ENCODE data around the gene STX18. TPM values are rescaled to one million over a fixed set of nuclear protein-coding genes. Genes with fewer than 3 reads are reported as not detected.

STX18 gene
- total RNA-seq, 1 experiment from 2014 or later = 18.5 TPM

GRCh38 chr4:4395371-4395770, 146.5 kb downstream of the STX18 start:
- H2AFZ ChIP-seq (ENCODE audit: low read depth, low read length, poor library complexity, severe bottlenecking) = no peak overlapping the region
- no peak for ATAC-seq

More at GRCh38 chr4:4395371-4395770, 146.5 kb downstream of the STX18 start:
- no peaks in the 10 kb centered on the region for H3K79me2 ChIP-seq (ENCODE audit: insufficient read depth, low read length)
- no peaks in the 10 kb centered on the region for H4K20me1 ChIP-seq (ENCODE audit: insufficient read depth)
- H3K4me1 ChIP-seq (ENCODE audit: control insufficient read depth in 1 of 2, insufficient read depth in 2 of 2, low read length in 2 of 2) = no peaks in the 10 kb centered on the region
- ChIA-PET RAD21 (ENCODE audit: low non-redundant PET in 1 of 2, low total read pairs in 2 of 2, uncharacterized antibody in 2 of 2, unreplicated experiment in 2 of 2) (interaction anchor here in 1 of 2 experiments (0.6 kb wide), 1 partner anchor 590 kb away, joined by 3 read pairs; no protein-coding TSS in a partner anchor), CTCF (no interaction called here), POLR2A (no interaction called here)
- H3K4me2 ChIP-seq (ENCODE audit: low read length) = no peak overlapping the region
- H3K9me3 ChIP-seq (ENCODE audit: control insufficient read depth in 1 of 2, insufficient read depth in 1 of 2, low read depth in 1 of 2, low read length in 2 of 2) = no peaks in the 10 kb centered on the region
- BruUV-seq (replicated peaks) = no TSS peak
- intact Hi-C loops (cut with micrococcal nuclease) = no loop called here
- no peak overlapping the region for H3K27ac ChIP-seq (ENCODE audit: low read depth, low read length)
- H3K9ac ChIP-seq (ENCODE audit: low read length) = no peak overlapping the region
- peaks cover 26% of the 10 kb centered on the region for H3K27me3 ChIP-seq (ENCODE audit: insufficient read depth, low read length)
- no peaks in the 10 kb centered on the region for H3K9me2 ChIP-seq (ENCODE audit: insufficient read depth)
- no peak overlapping the region for H3K4me3 ChIP-seq (replicated peaks in 1 of 2; ENCODE audit: low read depth in 1 of 2, low read length in 2 of 2)
- DNase-seq (ENCODE audit: low read depth, low spot score) = no peak
- no peaks in the 10 kb centered on the region for H3K36me3 ChIP-seq (ENCODE audit: control insufficient read depth in 1 of 2, insufficient read depth in 2 of 2, low read length in 2 of 2)
- no peak for TF ChIP-seq RAD21 (IDR thresholded peaks at IDR 0.05; ENCODE audit: low read depth)
- no peak for TF ChIP-seq POLR2AphosphoS5 (IDR thresholded peaks at IDR 0.05; ENCODE audit: low read depth, low read length)
- no peak for TF ChIP-seq ELF1 (IDR thresholded peaks at IDR 0.05; ENCODE audit: borderline replicate concordance, low read depth)
- no peak for TF ChIP-seq REST (IDR thresholded peaks at IDR 0.05; ENCODE audit: low read depth)
- no peak for TF ChIP-seq CEBPB (IDR thresholded peaks at IDR 0.05; ENCODE audit: low read depth)
- TF ChIP-seq POLR2A (IDR thresholded peaks at IDR 0.05; ENCODE audit: borderline replicate concordance, extremely low read depth, insufficient read depth, insufficient read length) = no peak
- TF ChIP-seq JUND (IDR thresholded peaks at IDR 0.05) = no peak
- no peak for TF ChIP-seq SIN3A (IDR thresholded peaks at IDR 0.05; ENCODE audit: low read depth)
- no peak for TF ChIP-seq ZNF274 (IDR thresholded peaks at IDR 0.05; ENCODE audit: low read depth, low read length)
- no peak for TF ChIP-seq EGR1 (IDR thresholded peaks at IDR 0.05; ENCODE audit: low read depth)
- TF ChIP-seq CBX3 (IDR thresholded peaks at IDR 0.05; ENCODE audit: low read depth) = no peak
